ENCODE data around the gene TIGD6.
"Not testable (repeated sequence)": the region's sequence is repeated elsewhere in the genome, so short reads cannot be mapped to it uniquely, and the experiment has no call there.

Gene TIGD6

GRCh38 chr5:150000256-150000989, at the start of gene TIGD6, which contains the start of gene HMGXB3:
Gene TIGD6 (minus strand): TSS chr5:150000654. CDS start chr5:149996348, 4,306 bp downstream.
Gene HMGXB3 (plus strand): TSS chr5:150000739. CDS start chr5:150004853, 4,114 bp downstream.
- peak; percentile 98 for DNase-seq (ENCODE audit: low read depth, low spot score)

GRCh38 chr5:150046031-150046430, 45.6 kb upstream of the TIGD6 start:
- DNase-seq (ENCODE audit: low read depth, low spot score), result no peak

GRCh38 chr5:150045549-150045948, 45.1 kb upstream of the TIGD6 start:
- no peak for DNase-seq (ENCODE audit: low read depth, low spot score)

GRCh38 chr5:150044712-150045111, 44.3 kb upstream of the TIGD6 start:
- no peak for DNase-seq (ENCODE audit: low read depth, low spot score)

GRCh38 chr5:150044329-150044681, 43.9 kb upstream of the TIGD6 start:
- peak; percentile 85 for DNase-seq (ENCODE audit: low read depth, low spot score)

GRCh38 chr5:150043657-150044328, 43.3 kb upstream of the TIGD6 start:
- no peak for DNase-seq (ENCODE audit: low read depth, low spot score)

- no peak for DNase-seq (ENCODE audit: low read depth, low spot score)
These were observed 42.0 kb upstream of the TIGD6 start for GRCh38 chr5:150042459-150042858.

GRCh38 chr5:150038547-150038946, 38.1 kb upstream of the TIGD6 start:
- no peak for DNase-seq (ENCODE audit: low read depth, low spot score)

- peak; percentile 94 for DNase-seq (ENCODE audit: low read depth, low spot score)
These were observed 36.1 kb upstream of the TIGD6 start for GRCh38 chr5:150036513-150036912.

GRCh38 chr5:150035139-150035895, 34.9 kb upstream of the TIGD6 start:
- no peak for DNase-seq (ENCODE audit: low read depth, low spot score)

GRCh38 chr5:150034662-150035061, 34.2 kb upstream of the TIGD6 start:
- DNase-seq (ENCODE audit: low read depth, low spot score), result peak; percentile 82

GRCh38 chr5:150033334-150033733, 32.9 kb upstream of the TIGD6 start:
- no peak for DNase-seq (ENCODE audit: low read depth, low spot score)

GRCh38 chr5:150028047-150028446, 27.6 kb upstream of the TIGD6 start:
- DNase-seq (ENCODE audit: low read depth, low spot score), result not testable (repeated sequence)

GRCh38 chr5:150026682-150027172, 26.3 kb upstream of the TIGD6 start:
- no peak for DNase-seq (ENCODE audit: low read depth, low spot score)

GRCh38 chr5:150024346-150024984, 24.0 kb upstream of the TIGD6 start:
- DNase-seq (ENCODE audit: low read depth, low spot score), result no peak

GRCh38 chr5:150023136-150023535, 22.7 kb upstream of the TIGD6 start:
- no peak for DNase-seq (ENCODE audit: low read depth, low spot score)

- no peak for DNase-seq (ENCODE audit: low read depth, low spot score)
These were observed 22.2 kb upstream of the TIGD6 start for GRCh38 chr5:150022681-150023080.

GRCh38 chr5:150022158-150022531, 21.7 kb upstream of the TIGD6 start:
- DNase-seq (ENCODE audit: low read depth, low spot score), result peak; percentile 89

GRCh38 chr5:150021491-150022157, 21.2 kb upstream of the TIGD6 start:
- DNase-seq (ENCODE audit: low read depth, low spot score), result peak; percentile 92

GRCh38 chr5:150020249-150020648, 19.8 kb upstream of the TIGD6 start:
- DNase-seq (ENCODE audit: low read depth, low spot score), result no peak
